HG02763 (cell line): ENCODE results near the gene AMZ2.
"Not testable (repeated sequence)": the region's sequence is repeated elsewhere in the genome, so short reads cannot be mapped to it uniquely, and the experiment has no call there.

Source experiments
- ATAC-seq: cut with Tn5 transposase; IDR thresholded peaks from one replicate; pipeline ENCODE4 v1.9.1; 2021; ENCODE audit warnings: mild to moderate bottlenecking, moderate library complexity; ENCODE audit not compliant: unreplicated experiment

Gene AMZ2

GRCh38 chr17:68220186-68220585 lies 27.7 kb upstream of the AMZ2 start:
- ATAC-seq: not testable (repeated sequence)

- not testable (repeated sequence) for ATAC-seq
These were observed 27.1 kb upstream of the AMZ2 start for GRCh38 chr17:68220786-68221185.

GRCh38 chr17:68221786-68222185 lies 26.1 kb upstream of the AMZ2 start:
- no peak for ATAC-seq

- ATAC-seq: no peak
These were observed 25.2 kb upstream of the AMZ2 start for GRCh38 chr17:68222606-68223005.

- ATAC-seq: not testable (repeated sequence)
These were observed 22.8 kb upstream of the AMZ2 start for GRCh38 chr17:68225055-68225454.

- not testable (repeated sequence) for ATAC-seq
These were observed 19.7 kb upstream of the AMZ2 start for GRCh38 chr17:68228039-68228680.

- no peak for ATAC-seq
These were observed 18.8 kb upstream of the AMZ2 start for GRCh38 chr17:68228817-68229570.

- ATAC-seq: no peak
These were observed 18.2 kb upstream of the AMZ2 start for GRCh38 chr17:68229619-68230018.

- ATAC-seq: not testable (repeated sequence)
These were observed 16.7 kb upstream of the AMZ2 start for GRCh38 chr17:68231131-68231530.

GRCh38 chr17:68231541-68231940 lies 16.3 kb upstream of the AMZ2 start:
- ATAC-seq: no peak

GRCh38 chr17:68232741-68233140 lies 15.1 kb upstream of the AMZ2 start:
- ATAC-seq: not testable (repeated sequence)

- ATAC-seq: not testable (repeated sequence)
These were observed 13.0 kb upstream of the AMZ2 start for GRCh38 chr17:68234726-68235335.

- ATAC-seq: not testable (repeated sequence)
These were observed 12.5 kb upstream of the AMZ2 start for GRCh38 chr17:68235336-68235791.

GRCh38 chr17:68237369-68238163 lies 10.3 kb upstream of the AMZ2 start:
- ATAC-seq: peak; percentile 67

GRCh38 chr17:68238164-68238870 lies 9.5 kb upstream of the AMZ2 start:
- peak; percentile 12 for ATAC-seq

GRCh38 chr17:68238871-68239253 lies 9.0 kb upstream of the AMZ2 start:
- no peak for ATAC-seq

- ATAC-seq: no peak
These were observed 8.0 kb upstream of the AMZ2 start for GRCh38 chr17:68239632-68240366.

- no peak for ATAC-seq
These were observed 1.4 kb upstream of the AMZ2 start for GRCh38 chr17:68246271-68247028.

GRCh38 chr17:68248199-68248825 lies 469 bp downstream of the AMZ2 start:
- peak; percentile 26 for ATAC-seq
